GM18505 (cell line): Measurements from ENCODE around the gene ABCA3.

Source experiments
- ATAC-seq: cut with Tn5 transposase; IDR thresholded peaks from one replicate; pipeline ENCODE4 v1.9.1; 2021; ENCODE audit not compliant: unreplicated experiment
- POLR2A ChIP-seq: IDR thresholded peaks from 4 replicates; pipeline ENCODE4 v1.6.1; 2011; ENCODE audit warnings: borderline replicate concordance; ENCODE audit not compliant: insufficient read depth, insufficient read length; ENCODE audit errors: extremely low read depth

ABCA3 gene

GRCh38 chr16:2319606-2320005, 20.9 kb downstream of the ABCA3 start:
- no peak for ATAC-seq
- TF ChIP-seq POLR2A: no peak

GRCh38 chr16:2317231-2318020, 23.1 kb downstream of the ABCA3 start:
- TF ChIP-seq POLR2A: no peak
- no peak for ATAC-seq

GRCh38 chr16:2308089-2308962, 32.2 kb downstream of the ABCA3 start:
- no peak for TF ChIP-seq POLR2A

GRCh38 chr16:2299915-2300192, 40.7 kb downstream of the ABCA3 start:
- TF ChIP-seq POLR2A: no peak
- no peak for ATAC-seq

More at GRCh38 chr16:2308089-2308962, 32.2 kb downstream of the ABCA3 start:
- no peak for ATAC-seq

- TF ChIP-seq POLR2A: no peak
- ATAC-seq: no peak
These were observed 41.2 kb downstream of the ABCA3 start for GRCh38 chr16:2299121-2299914.

GRCh38 chr16:2298621-2299020, 41.9 kb downstream of the ABCA3 start:
- TF ChIP-seq POLR2A: no peak

GRCh38 chr16:2297506-2297860, 43.0 kb downstream of the ABCA3 start:
- no peak for ATAC-seq
- TF ChIP-seq POLR2A: no peak

More at GRCh38 chr16:2298621-2299020, 41.9 kb downstream of the ABCA3 start:
- ATAC-seq: no peak

GRCh38 chr16:2296661-2297505, 43.6 kb downstream of the ABCA3 start:
- ATAC-seq: no peak
- TF ChIP-seq POLR2A: no peak

- no peak for TF ChIP-seq POLR2A
- ATAC-seq: no peak
These were observed 45.3 kb downstream of the ABCA3 start for GRCh38 chr16:2295056-2295798.

GRCh38 chr16:2292221-2292620, 48.3 kb downstream of the ABCA3 start:
- TF ChIP-seq POLR2A: no peak
- no peak for ATAC-seq

GRCh38 chr16:2289282-2289681, 51.2 kb downstream of the ABCA3 start:
- ATAC-seq: no peak
- no peak for TF ChIP-seq POLR2A

GRCh38 chr16:2288726-2289125, 51.8 kb downstream of the ABCA3 start:
- TF ChIP-seq POLR2A: no peak
- no peak for ATAC-seq
